MM.1S (cell line): ENCODE measurements around the gene ORAI1.
"Not testable (repeated sequence)": the region's sequence is repeated elsewhere in the genome, so short reads cannot be mapped to it uniquely, and the experiment has no call there.

Experiments
- DNase-seq: peaks from one replicate; pipeline ENCODE4 v3.0.0-alpha.2; 2015
- H2AFZ ChIP-seq: fragments of 300-600 bp; sonication (generic); 2 replicates; pipeline ENCODE4 v1.6.0; 2016; ENCODE audit warnings: antibody characterized with exemption, low read length
- H3F3A ChIP-seq: fragments of 300-600 bp; sonication (generic); 2 replicates; pipeline ENCODE4 v1.6.1; 2016; ENCODE audit warnings: mild to moderate bottlenecking, antibody characterized with exemption, low read length, moderate library complexity, mixed read lengths; ENCODE audit not compliant: insufficient read depth
- H3K27ac ChIP-seq: fragments of 300-600 bp; sonication (generic); 2 replicates; pipeline ENCODE4 v1.5.1; 2016; ENCODE audit warnings: mild to moderate bottlenecking, low read length
- H3K27me3 ChIP-seq: fragments of 300-600 bp; sonication (generic); replicated peaks from 2 replicates; pipeline ENCODE4 v1.6.0; 2016; ENCODE audit warnings: low read length; ENCODE audit not compliant: insufficient read depth
- H3K36me3 ChIP-seq: fragments of 300-600 bp; sonication (generic); replicated peaks from 2 replicates; pipeline ENCODE4 v1.6.1; 2016; ENCODE audit warnings: mild to moderate bottlenecking, low read length, mixed read lengths; ENCODE audit not compliant: insufficient read depth
- H3K4me1 ChIP-seq: fragments of 300-600 bp; sonication (generic); 2 replicates; pipeline ENCODE4 v1.6.1; 2016; ENCODE audit warnings: low read length, mixed read lengths
- H3K4me2 ChIP-seq: fragments of 300-600 bp; sonication (generic); 2 replicates; pipeline ENCODE4 v1.6.0; 2016; ENCODE audit warnings: low read depth, low read length
- H3K4me3 ChIP-seq: fragments of 300-600 bp; sonication (generic); 2 replicates; pipeline ENCODE4 v1.5.1; 2016; ENCODE audit warnings: low read length, mixed read lengths
- H3K79me2 ChIP-seq: fragments of 300-600 bp; sonication (generic); 2 replicates; pipeline ENCODE4 v1.6.1; 2016; ENCODE audit warnings: mixed run types, low read length, mixed read lengths
- H3K9ac ChIP-seq: fragments of 300-600 bp; sonication (generic); 2 replicates; pipeline ENCODE4 v1.6.1; 2016; ENCODE audit warnings: low read length, mixed read lengths
- H3K9me2 ChIP-seq: fragments of 300-600 bp; sonication (generic); replicated peaks from 2 replicates; pipeline ENCODE4 v1.6.1; 2016; ENCODE audit warnings: mild to moderate bottlenecking, low read length, mixed read lengths; ENCODE audit not compliant: insufficient read depth
- H3K9me3 ChIP-seq: fragments of 300-600 bp; sonication (generic); replicated peaks from 2 replicates; pipeline ENCODE4 v1.6.1; 2016; ENCODE audit warnings: mild to moderate bottlenecking, low read length, mixed read lengths; ENCODE audit not compliant: insufficient read depth
- H4K20me1 ChIP-seq: fragments of 300-600 bp; sonication (generic); 2 replicates; pipeline ENCODE4 v1.6.1; 2016; ENCODE audit warnings: mild to moderate bottlenecking, low read length, moderate library complexity, mixed read lengths; ENCODE audit not compliant: insufficient read depth
- CTCF ChIP-seq: fragments of 300-600 bp; sonication (generic); IDR thresholded peaks from 2 replicates; pipeline ENCODE4 v1.5.1; 2016; ENCODE audit warnings: antibody characterized with exemption, low read length, mixed read lengths
- EZH2 ChIP-seq: fragments of 300-600 bp; sonication (generic); optimal IDR thresholded peaks from 2 replicates; pipeline ENCODE3; 2017; ENCODE audit warnings: low read depth, mild to moderate bottlenecking, antibody characterized with exemption, low read length, mixed read lengths
- EZH2phosphoT487 ChIP-seq: fragments of 300-600 bp; sonication (generic); IDR thresholded peaks from 2 replicates; pipeline ENCODE4 v1.6.1; 2018; ENCODE audit warnings: antibody characterized with exemption, low read length

Gene ORAI1

DNA sequence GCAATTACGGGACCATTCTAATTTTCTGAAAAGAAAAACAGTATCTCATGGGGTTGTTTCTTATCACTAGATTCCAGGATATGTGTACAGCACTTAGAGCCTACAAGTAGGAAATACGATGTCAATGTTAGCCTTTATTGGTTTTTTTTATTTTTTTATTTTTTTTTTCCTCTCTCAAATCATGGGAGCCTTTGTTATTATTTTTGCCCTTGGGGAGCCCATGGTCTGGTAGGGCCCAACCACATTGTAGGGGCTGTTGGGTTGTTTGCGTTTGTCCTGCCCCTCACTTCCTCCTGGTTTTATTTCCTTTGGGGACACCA, 37.2 kb downstream of the ORAI1 start:
- H3K4me1 ChIP-seq, result no peaks in the 10 kb centered on the region
- peak overlapping the region; percentile 22; the same call in 1 of the 2 replicates for H3K4me3 ChIP-seq
- peak overlapping the region; percentile 45 for H2AFZ ChIP-seq
- TF ChIP-seq EZH2phosphoT487 (no peak), CTCF (no peak), EZH2 (no peak)
- no peaks in the 10 kb centered on the region for H3K9me2 ChIP-seq
- H3F3A ChIP-seq, result no peaks in the 10 kb centered on the region
- no peaks in the 10 kb centered on the region for H3K27me3 ChIP-seq
- peak overlapping the region; percentile 49; the same call in 1 of the 2 replicates for H3K4me2 ChIP-seq
- no peaks in the 10 kb centered on the region for H3K79me2 ChIP-seq
- H3K9ac ChIP-seq, result no peak overlapping the region
- no peaks in the 10 kb centered on the region for H4K20me1 ChIP-seq
- H3K36me3 ChIP-seq, result no peaks in the 10 kb centered on the region
- no peak for DNase-seq
- no peaks in the 10 kb centered on the region for H3K9me3 ChIP-seq
- H3K27ac ChIP-seq, result no peak overlapping the region

- H3K27me3 ChIP-seq, H3K9me3 ChIP-seq, DNase-seq, H3K79me2 ChIP-seq, H3K9me2 ChIP-seq, H3K4me1 ChIP-seq, H3F3A ChIP-seq, H2AFZ ChIP-seq, H3K27ac ChIP-seq, H3K4me3 ChIP-seq, H3K36me3 ChIP-seq, H4K20me1 ChIP-seq, H3K4me2 ChIP-seq, H3K9ac ChIP-seq: not testable (repeated sequence)
Observed at GRCh38 chr12:121666829-121667228, 40.5 kb downstream of the ORAI1 start.

DNA sequence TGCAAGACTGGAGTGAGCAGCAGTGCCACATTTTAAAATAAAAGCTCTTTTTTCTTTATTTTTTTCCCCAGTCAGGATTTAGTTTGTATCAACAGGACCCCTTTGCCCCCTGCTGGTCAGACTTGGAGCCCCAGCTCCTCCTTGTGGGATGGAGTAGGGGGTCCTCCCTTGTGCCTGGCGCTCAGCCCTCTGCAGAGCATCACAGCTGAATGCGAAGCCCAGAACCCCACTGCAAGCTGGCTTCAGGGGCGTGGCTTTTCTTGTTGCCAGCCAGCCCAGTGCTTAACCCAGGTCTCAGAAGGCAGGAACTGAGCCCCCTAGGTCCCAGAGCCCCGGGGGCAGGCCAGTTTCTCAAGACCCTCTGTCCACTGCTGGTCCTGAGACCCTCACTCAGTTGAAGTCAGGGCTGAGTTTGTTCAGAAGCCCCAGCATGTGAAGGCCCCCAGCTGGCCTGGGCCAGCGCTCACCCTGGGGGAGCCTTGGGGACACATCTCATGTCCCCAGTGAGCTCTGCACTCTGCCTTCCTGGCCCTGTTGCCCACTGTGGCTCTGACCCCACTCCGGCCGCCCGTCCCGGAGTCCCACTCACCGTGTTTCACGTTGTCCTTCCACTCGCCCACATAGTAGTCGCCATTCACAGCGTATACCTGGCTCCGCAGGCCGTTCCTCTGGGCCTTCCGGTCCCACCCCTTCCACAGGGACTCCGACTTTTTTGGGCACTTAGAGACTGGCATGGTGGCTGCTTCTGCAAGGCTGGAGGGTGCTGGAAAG, 42.6 kb downstream of the ORAI1 start:
- no peaks in the 10 kb centered on the region for H4K20me1 ChIP-seq
- no peaks in the 10 kb centered on the region for H3K79me2 ChIP-seq
- H3K9me3 ChIP-seq, result no peaks in the 10 kb centered on the region
- H3F3A ChIP-seq, result peaks cover 6% of the 10 kb centered on the region
- DNase-seq, result no peak
- H3K9ac ChIP-seq, result no peak overlapping the region
- no peak overlapping the region for H3K4me2 ChIP-seq
- no peak for TF ChIP-seq EZH2phosphoT487
- TF ChIP-seq CTCF, result peak; percentile 38
- TF ChIP-seq EZH2, result no peak
- H3K4me1 ChIP-seq, result 0 out of 2 replicates have a peak, but pooled peaks cover 3% of the 10 kb centered on the region
- no peak overlapping the region for H2AFZ ChIP-seq
- no peak overlapping the region for H3K27ac ChIP-seq
- H3K27me3 ChIP-seq, result no peaks in the 10 kb centered on the region
- no peak overlapping the region for H3K4me3 ChIP-seq
- no peaks in the 10 kb centered on the region for H3K36me3 ChIP-seq
- H3K9me2 ChIP-seq, result no peaks in the 10 kb centered on the region

DNA sequence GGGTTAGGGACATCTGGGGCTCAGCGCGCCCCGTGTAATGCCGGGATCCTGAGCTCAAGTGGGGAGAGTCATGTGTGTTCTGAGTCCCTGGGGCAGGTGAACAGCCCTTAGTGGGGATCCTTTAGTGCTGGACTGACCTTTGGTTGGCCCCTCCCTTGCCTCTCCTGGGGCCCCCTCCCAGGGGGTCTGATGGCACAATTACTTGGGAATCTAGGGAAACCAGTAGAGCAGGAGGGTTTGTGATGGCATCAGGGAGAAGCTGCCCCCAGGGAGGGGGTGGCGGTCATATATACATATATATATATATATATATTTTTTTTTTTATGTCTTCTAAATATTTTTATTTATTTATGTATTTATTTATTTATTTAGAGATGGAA, 43.2 kb downstream of the ORAI1 start, which contains the start of gene MORN3:
TSS of gene MORN3 (minus strand) at position 134 of the 380 bp plus-strand sequence. CDS start 171 bp downstream, outside the sequence.
- H3K4me1 ChIP-seq, result 0 out of 2 replicates have a peak, but pooled peaks cover 3% of the 10 kb centered on the region
- no peak within 1 kb of the TSS for H3K4me3 ChIP-seq
- no peak within 1 kb of the TSS for H3K4me2 ChIP-seq
- no peaks in the 10 kb centered on the region for H3K79me2 ChIP-seq
- no peak for TF ChIP-seq CTCF
- H3K9ac ChIP-seq, result no peak within 1 kb of the TSS
- peaks cover 6% of the 10 kb centered on the region for H3F3A ChIP-seq
- H3K9me3 ChIP-seq, result no peaks in the 10 kb centered on the region
- H3K27me3 ChIP-seq, result no peaks in the 10 kb centered on the region
- no peaks in the 10 kb centered on the region for H3K36me3 ChIP-seq
- H4K20me1 ChIP-seq, result no peaks in the 10 kb centered on the region
- no peak for DNase-seq
- no peak within 1 kb of the TSS for H3K27ac ChIP-seq
- no peaks in the 10 kb centered on the region for H3K9me2 ChIP-seq
- no peak within 1 kb of the TSS for H2AFZ ChIP-seq
